HepG2 (cell line): ENCODE data around the gene PDK1. TPM values are rescaled to one million over a fixed set of nuclear protein-coding genes. Genes with fewer than 3 reads are reported as not detected.

ENCODE experiments used
- ATAC-seq: fragments of 200-7000 bp; cut with Tn5 transposase; 3 replicates; pipeline ENCODE4 v1.9.1; 2020; ENCODE audit warnings: mild to moderate bottlenecking, moderate library complexity
- BruUV-seq: library from RNA; stranded (reverse); fragments of 400-500 nt; replicated peaks from 2 replicates; lab custom pipeline; 2021; lab: Mats Ljungman, UMichigan
- CTCF ChIA-PET: fragments of 300-600 bp; formaldehyde crosslinking; extraction: SDS; loops from one replicate; lab custom pipeline; 2021; ENCODE audit warnings: low total read pairs, inconsistent platforms, low intra/inter-chr PET ratio; lab: Yijun Ruan, JAX
- POLR2A ChIA-PET: fragments of 350-600 bp; sonication (Branson Sonifier 250); formaldehyde crosslinking; loops from one replicate; lab custom pipeline; 2020; ENCODE audit warnings: antibody characterized with exemption, inconsistent platforms; lab: Yijun Ruan, JAX
- DNase-seq: peaks from one replicate; pipeline ENCODE4 v3.0.0-alpha.2; 2015; ENCODE audit warnings: low spot score
- FAIRE-seq: peaks from 3 replicates; lab custom pipeline; 2011; peaks lifted over from hg19 to GRCh38; lab: Jason Lieb, UNC
- H2AFZ ChIP-seq: one replicate; pipeline ENCODE4 v1.6.1; 2011; ENCODE audit warnings: low read length, inconsistent platforms
- H3K27ac ChIP-seq: fragments of 300-600 bp; 3 replicates; pipeline ENCODE4 v1.8.0; 2011; ENCODE audit warnings: mixed run types, mild to moderate bottlenecking, mixed read lengths, low read length, inconsistent platforms; ENCODE audit not compliant: insufficient read depth; ENCODE audit errors: extremely low read length
- H3K27me3 ChIP-seq, 2 experiments: fragments of 200-600 bp in 1 of 2; 2 replicates in 1 of 2; 3 replicates in 1 of 2; pipeline versions ENCODE4 v1.6.0 to v1.8.0; 2011; ENCODE audit warnings: low read length in 2 of 2, mild to moderate bottlenecking in 2 of 2, moderate library complexity in 2 of 2, inconsistent platforms in 1 of 2; ENCODE audit not compliant: insufficient read depth in 2 of 2, control insufficient read depth in 1 of 2
- H3K36me3 ChIP-seq, 2 experiments: fragments of 200-600 bp in 1 of 2; replicated peaks in 1 of 2; 2 replicates in 1 of 2; 3 replicates in 1 of 2; pipeline versions ENCODE4 v1.5.1 to v1.8.0; 2011; ENCODE audit warnings: low read length in 2 of 2, inconsistent platforms in 1 of 2; ENCODE audit not compliant: insufficient read depth in 2 of 2, control insufficient read depth in 1 of 2
- H3K4me1 ChIP-seq: 2 replicates; pipeline ENCODE4 v1.5.1; 2012; ENCODE audit warnings: low read length, inconsistent platforms; ENCODE audit not compliant: insufficient read depth
- H3K4me2 ChIP-seq: 2 replicates; pipeline ENCODE4 v1.6.0; 2011; ENCODE audit warnings: low read depth, low read length, inconsistent platforms
- H3K4me3 ChIP-seq, 3 experiments: fragments of 200-600 bp in 1 of 3; sonication (generic), shearing (Covaris generic) in 1 of 3; replicated peaks in 1 of 3; 2 replicates each; pipeline ENCODE4 v1.5.1; 2011 to 2016; ENCODE audit warnings: low read length in 3 of 3, inconsistent platforms in 2 of 3, low read depth in 2 of 3, mild to moderate bottlenecking in 2 of 3, control low read depth in 1 of 3, mixed read lengths in 1 of 3; ENCODE audit not compliant: insufficient read depth in 1 of 3
- H3K79me2 ChIP-seq: one replicate; pipeline ENCODE4 v1.6.1; 2011; ENCODE audit warnings: low read length, inconsistent platforms; ENCODE audit not compliant: insufficient read depth
- H3K9ac ChIP-seq: 2 replicates; pipeline ENCODE4 v1.6.0; 2011; ENCODE audit warnings: mild to moderate bottlenecking, low read depth, low read length, inconsistent platforms; ENCODE audit not compliant: insufficient read depth
- H3K9me3 ChIP-seq: 2 replicates; pipeline ENCODE4 v1.5.1; 2012; ENCODE audit warnings: mild to moderate bottlenecking, low read length
- H4K20me1 ChIP-seq: 2 replicates; pipeline ENCODE4 v1.6.0; 2011; ENCODE audit warnings: inconsistent platforms, mild to moderate bottlenecking, low read length, moderate library complexity; ENCODE audit not compliant: insufficient read depth
- AGO1 ChIP-seq: fragments of 200-400 bp; formaldehyde crosslinking; IDR thresholded peaks from 2 replicates; pipeline ENCODE4 v1.6.1; 2017; ENCODE audit warnings: mild to moderate bottlenecking, low read depth, low read length, moderate library complexity; ENCODE audit not compliant: poor library complexity, severe bottlenecking
- ATF1 ChIP-seq: IDR thresholded peaks from 2 replicates; pipeline ENCODE4 v1.6.1; 2016; ENCODE audit warnings: mild to moderate bottlenecking, control low read depth
- DMAP1 ChIP-seq: IDR thresholded peaks from 2 replicates; pipeline ENCODE4 v1.6.1; 2016
- NR2F1 ChIP-seq, 2 experiments: fragments of 450-650 bp in 1 of 2; formaldehyde crosslinking in 1 of 2; IDR thresholded peaks; 2 replicates each; pipeline versions ENCODE4 v1.5.0 to v1.6.1; 2016 to 2020; ENCODE audit warnings: mild to moderate bottlenecking in 1 of 2, missing compliant biosample characterization in 1 of 2, missing genetic modification reagents in 1 of 2, moderate library complexity in 1 of 2
- PAF1 ChIP-seq: IDR thresholded peaks from 2 replicates; pipeline ENCODE4 v1.6.1; 2016; ENCODE audit warnings: missing genetic modification reagents, missing compliant biosample characterization
- POLR2G ChIP-seq: fragments of 200-400 bp; formaldehyde crosslinking; IDR thresholded peaks from 2 replicates; pipeline ENCODE4 v1.6.1; 2018; ENCODE audit warnings: mild to moderate bottlenecking, low read depth, low read length, moderate library complexity
- SETDB1 ChIP-seq: sonication (generic); formaldehyde crosslinking; IDR thresholded peaks from 2 replicates; pipeline ENCODE4 v1.5.1; 2020; ENCODE audit warnings: missing genetic modification reagents, mild to moderate bottlenecking, borderline replicate concordance
- ZNF431 ChIP-seq: sonication (generic); formaldehyde crosslinking; IDR thresholded peaks from 2 replicates; pipeline ENCODE4 v1.9.0; 2022; ENCODE audit warnings: missing genetic modification reagents, low read depth, mild to moderate bottlenecking, borderline replicate concordance
- ZNF441 ChIP-seq: sonication (generic); formaldehyde crosslinking; IDR thresholded peaks from 2 replicates; pipeline ENCODE4 v1.7.0; 2021; ENCODE audit warnings: missing genetic modification reagents, borderline replicate concordance
- WGBS: methylation state at CpG from one replicate; pipeline ENCODE4 v1.1.6; 2017; ENCODE audit warnings: low lambda C conversion rate; 5-methylcytosine and 5-hydroxymethylcytosine counted together
- in situ Hi-C: cut with HindIII; loops from 2 replicates; pipeline ENCODE4 v1.10.0; 2017; ENCODE audit warnings: low pct_unique_long_range_greater_than_20kb; ENCODE audit not compliant: extremely low pct_ligation_motif_present
- intact Hi-C: fragments of 100-400 bp; cut with micrococcal nuclease; formaldehyde crosslinking; loops from one replicate; pipeline ENCODE4 v1.10.0; 2022; ENCODE audit not compliant: unreplicated experiment
- polyA plus RNA-seq, 8 experiments: library from polyadenylated mRNA; depleted of rRNA in 3 of 8; stranded (reverse) in 7 of 8; unstranded in 1 of 8; fragments of >200 nt; fragmentation: Illumina TruSeq in 4 of 8; extraction: Trizol in 4 of 8; gene quantifications; 2 replicates each; pipeline versions ENCODE4 v1.2.1 to v1.2.3, GENCODE V29; 2011 to 2016; ENCODE audit warnings: low read depth in 4 of 8, missing spikeins in 1 of 8, mixed read lengths in 1 of 8; ENCODE audit not compliant: insufficient read depth in 1 of 8
- total RNA-seq, 5 experiments: library from RNA; depleted of rRNA; stranded (reverse); fragments of >200 nt; fragmentation: Illumina TruSeq; extraction: Trizol; gene quantifications; 2 replicates each; pipeline ENCODE4 v1.2.3, GENCODE V29; 2016; ENCODE audit warnings: low read depth in 1 of 5
- TF ChIP-seq, protein P1 (sequence below): sonication (generic); formaldehyde crosslinking; IDR thresholded peaks from 2 replicates; pipeline ENCODE4 v1.4.0; 2020; ENCODE audit warnings: mild to moderate bottlenecking, missing genetic modification reagents

The PDK1 gene
- total and polyA plus RNA-seq, 2 of the 13 experiments (the other 11 are each of a cell fraction or from before 2014, with no cell fraction given), result 11.9 to 96.9 TPM

DNA sequence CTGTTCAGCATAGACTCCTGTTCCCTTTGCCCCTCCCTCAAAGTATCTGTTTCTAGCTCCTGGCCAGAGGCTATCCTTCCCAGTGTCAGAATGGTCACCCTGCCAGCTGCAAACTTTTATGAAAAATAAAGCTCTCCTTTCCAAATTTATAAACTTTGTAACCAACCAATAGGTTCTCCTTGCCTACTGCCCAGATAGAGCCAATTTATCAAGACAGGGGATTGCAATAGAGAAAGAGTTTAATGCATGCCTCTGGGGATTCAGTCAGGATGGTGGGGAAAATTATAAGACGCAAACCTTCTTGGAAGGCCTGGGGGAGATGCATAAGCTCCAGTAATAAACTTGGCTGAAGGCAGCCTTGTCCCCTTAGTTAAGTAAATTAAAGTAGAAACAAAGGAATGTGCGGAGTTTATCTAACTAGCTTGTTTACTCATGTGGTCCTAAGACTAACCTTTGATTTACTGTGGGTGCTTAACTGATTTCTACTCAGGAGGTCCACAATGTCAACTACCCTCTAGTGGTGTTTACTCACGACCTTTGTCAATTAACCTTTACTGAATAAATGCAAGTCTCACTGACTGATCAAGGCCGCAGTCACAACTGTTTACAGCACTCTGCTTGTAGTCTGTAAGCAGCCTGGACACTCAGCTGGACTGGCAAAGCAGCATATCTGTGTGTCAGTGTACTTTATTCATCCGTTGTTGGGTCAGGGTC, 42.9 kb upstream of the PDK1 start:
- H3K9ac ChIP-seq, result no peak overlapping the region
- no peak overlapping the region for H3K27ac ChIP-seq
- no TSS peak for BruUV-seq
- H3K36me3 ChIP-seq, result no peaks in the 10 kb centered on the region
- CTCF ChIA-PET, result no interaction called here
- no peak overlapping the region for H3K4me3 ChIP-seq
- H4K20me1 ChIP-seq, result no peaks in the 10 kb centered on the region
- in situ Hi-C loops, result no loop called here
- H2AFZ ChIP-seq, result no peak overlapping the region
- FAIRE-seq, result no peak
- H3K4me2 ChIP-seq, result no peak overlapping the region
- H3K27me3 ChIP-seq, result peaks cover 0 to 2% of the 10 kb centered on the region in 2 experiments; a peak in 2 of 5 replicates
- H3K9me3 ChIP-seq, result peaks cover 32% of the 10 kb centered on the region
- WGBS, result 50% methylated on average over 5 of the region's 5 CpGs
- no peaks in the 10 kb centered on the region for H3K4me1 ChIP-seq
- peak; percentile 10 for DNase-seq
- H3K79me2 ChIP-seq, result no peaks in the 10 kb centered on the region
- TF ChIP-seq SETDB1 (CRISPR knock-in tag) (peak; percentile 82), ATF1 (CRISPR knock-in tag) (no peak)
- TF ChIP-seq, all 625 proteins: peak for 1
- ATAC-seq, result no peak
- POLR2A ChIA-PET, result no interaction called here
- intact Hi-C loops, result no loop called here

DNA sequence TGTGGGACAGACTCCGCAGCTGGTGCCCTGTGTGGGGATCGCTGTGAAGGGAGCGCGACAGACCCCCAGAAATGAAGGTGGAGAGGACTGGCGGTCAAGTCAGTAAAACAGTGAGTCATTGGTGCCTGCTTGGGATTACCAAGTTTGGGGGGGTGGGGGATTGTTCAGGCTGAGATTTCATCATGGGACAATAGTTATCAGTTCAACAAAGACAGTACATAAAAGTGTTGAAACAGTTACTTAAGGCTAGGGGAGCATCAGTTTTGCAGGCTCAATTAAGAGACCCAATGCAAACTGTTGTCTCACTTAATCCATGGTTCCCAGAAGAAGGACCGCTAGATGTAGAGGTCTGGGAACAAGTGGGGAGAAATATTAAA, 42.4 kb upstream of the PDK1 start:
- CTCF ChIA-PET, result no interaction called here
- in situ Hi-C loops, result no loop called here
- intact Hi-C loops, result no loop called here
- TF ChIP-seq DMAP1 (CRISPR knock-in tag) (no peak), ZNF441 (CRISPR knock-in tag) (no peak), ZNF431 (no peak), NR2F1 (CRISPR knock-in tag; IDR thresholded peaks at IDR 0.05) (no peak), POLR2G (no peak), AGO1 (no peak), PAF1 (CRISPR knock-in tag) (no peak)
- TF ChIP-seq, protein P1, sequence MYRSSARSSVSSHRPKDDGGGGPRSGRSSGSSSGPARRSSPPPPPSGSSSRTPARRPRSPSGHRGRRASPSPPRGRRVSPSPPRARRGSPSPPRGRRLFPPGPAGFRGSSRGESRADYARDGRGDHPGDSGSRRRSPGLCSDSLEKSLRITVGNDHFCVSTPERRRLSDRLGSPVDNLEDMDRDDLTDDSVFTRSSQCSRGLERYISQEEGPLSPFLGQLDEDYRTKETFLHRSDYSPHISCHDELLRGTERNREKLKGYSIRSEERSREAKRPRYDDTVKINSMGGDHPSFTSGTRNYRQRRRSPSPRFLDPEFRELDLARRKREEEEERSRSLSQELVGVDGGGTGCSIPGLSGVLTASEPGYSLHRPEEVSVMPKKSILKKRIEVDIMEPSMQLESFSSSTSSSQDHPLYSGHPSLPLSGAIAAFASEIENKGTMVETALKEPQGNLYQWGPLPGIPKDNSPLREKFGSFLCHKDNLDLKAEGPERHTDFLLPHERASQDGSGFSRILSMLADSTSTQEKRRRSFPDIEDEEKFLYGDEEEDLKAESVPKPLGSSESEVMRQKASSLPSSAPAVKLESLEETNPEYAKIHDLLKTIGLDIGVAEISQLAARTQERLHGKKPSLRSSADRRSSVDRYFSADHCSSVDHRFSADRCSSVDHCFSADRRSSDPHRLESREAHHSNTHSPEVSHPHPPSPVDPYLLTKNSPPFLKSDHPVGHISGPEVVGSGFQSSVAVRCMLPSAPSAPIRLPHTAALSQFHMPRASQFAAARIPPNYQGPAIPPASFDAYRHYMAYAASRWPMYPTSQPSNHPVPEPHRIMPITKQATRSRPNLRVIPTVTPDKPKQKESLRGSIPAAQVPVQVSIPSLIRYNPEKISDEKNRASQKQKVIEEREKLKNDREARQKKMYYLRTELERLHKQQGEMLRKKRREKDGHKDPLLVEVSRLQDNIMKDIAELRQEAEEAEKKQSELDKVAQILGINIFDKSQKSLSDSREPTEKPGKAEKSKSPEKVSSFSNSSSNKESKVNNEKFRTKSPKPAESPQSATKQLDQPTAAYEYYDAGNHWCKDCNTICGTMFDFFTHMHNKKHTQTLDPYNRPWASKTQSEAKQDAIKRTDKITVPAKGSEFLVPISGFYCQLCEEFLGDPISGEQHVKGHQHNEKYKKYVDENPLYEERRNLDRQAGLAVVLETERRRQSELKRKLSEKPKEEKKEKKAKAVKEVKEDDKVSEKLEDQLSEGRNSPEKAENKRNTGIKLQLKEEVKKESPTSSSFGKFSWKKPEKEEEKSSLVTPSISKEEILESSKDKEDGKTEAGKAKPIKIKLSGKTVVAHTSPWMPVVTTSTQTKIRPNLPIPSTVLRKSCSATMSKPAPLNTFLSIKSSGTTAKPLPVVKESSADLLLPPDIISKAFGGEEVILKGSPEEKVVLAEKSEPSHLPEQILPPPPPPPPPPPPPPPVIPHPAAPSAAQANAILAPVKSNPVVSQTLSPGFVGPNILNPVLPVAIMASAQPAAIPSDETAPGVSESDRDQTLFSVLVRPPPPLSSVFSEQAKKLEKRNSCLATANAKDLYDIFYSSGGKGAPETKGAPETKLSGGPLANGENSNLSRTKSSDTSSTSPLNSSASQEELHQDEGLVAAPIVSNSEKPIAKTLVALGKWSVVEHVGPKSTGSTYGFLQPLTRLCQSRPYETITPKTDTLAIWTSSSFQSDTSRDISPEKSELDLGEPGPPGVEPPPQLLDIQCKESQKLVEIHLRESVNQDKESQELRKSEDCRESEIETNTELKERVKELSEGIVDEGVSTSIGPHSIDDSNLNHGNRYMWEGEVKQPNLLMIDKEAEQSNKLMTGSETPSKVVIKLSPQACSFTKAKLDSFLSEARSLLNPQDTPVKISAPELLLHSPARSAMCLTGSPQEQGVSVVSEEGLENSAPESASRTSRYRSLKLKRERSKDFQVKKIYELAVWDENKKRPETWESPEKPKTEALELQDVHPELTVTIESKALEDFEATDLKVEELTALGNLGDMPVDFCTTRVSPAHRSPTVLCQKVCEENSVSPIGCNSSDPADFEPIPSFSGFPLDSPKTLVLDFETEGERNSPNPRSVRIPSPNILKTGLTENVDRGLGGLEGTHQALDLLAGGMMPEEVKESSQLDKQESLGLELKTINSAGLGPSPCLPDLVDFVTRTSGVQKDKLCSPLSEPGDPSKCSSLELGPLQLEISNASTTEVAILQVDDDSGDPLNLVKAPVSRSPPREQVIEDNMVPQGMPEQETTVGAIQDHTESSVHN, result no peak

More for the DNA sequence above, 42.4 kb upstream of the PDK1 start:
- Histone ChIP-seq H3K9me3 (peaks cover 32% of the 10 kb centered on the region), H3K4me2 (no peak overlapping the region), H3K36me3 (no peaks in the 10 kb centered on the region), H3K4me1 (no peaks in the 10 kb centered on the region), H2AFZ (no peak overlapping the region), H3K4me3 (no peak overlapping the region), H3K27ac (no peak overlapping the region), H3K9ac (no peak overlapping the region), H4K20me1 (no peaks in the 10 kb centered on the region), H3K79me2 (no peaks in the 10 kb centered on the region), H3K27me3 (peaks cover 0 to 2% of the 10 kb centered on the region in 2 experiments; a peak in 2 of 5 replicates)
- BruUV-seq, result no TSS peak
- no peak for ATAC-seq
- POLR2A ChIA-PET, result no interaction called here
- no peak for FAIRE-seq
- WGBS, result 92% methylated on average over 6 of the region's 6 CpGs
- DNase-seq, result no peak
